ENCODE data around the gene DERA.

The DERA gene

GRCh38 chr12:16086462-16086861, 175.3 kb downstream of the DERA start:
- DNase-seq, result no peak

DNA sequence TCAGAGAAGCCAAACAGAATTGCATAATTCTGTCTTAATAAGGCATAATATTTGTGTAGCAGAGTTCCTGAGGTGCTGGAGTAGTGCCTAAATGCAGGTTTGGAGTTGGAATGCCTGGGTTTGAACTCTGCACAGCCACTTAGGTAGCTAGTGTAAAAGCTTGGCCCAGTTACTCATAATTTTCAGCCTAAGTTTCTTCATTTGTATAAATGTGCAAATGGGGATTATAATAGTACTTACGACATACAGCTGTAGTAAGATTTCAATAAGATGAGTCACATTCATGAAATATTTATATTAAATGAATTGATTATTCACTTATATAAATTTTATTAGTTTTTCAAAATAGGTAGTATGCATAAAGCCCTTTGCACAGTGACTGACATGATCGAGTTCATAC, 175.8 kb downstream of the DERA start:
- DNase-seq, result no peak

Measured in effector CD4-positive, alpha-beta T cell (primary cell).